ENCODE measurements around the gene SLC16A1.

DNA sequence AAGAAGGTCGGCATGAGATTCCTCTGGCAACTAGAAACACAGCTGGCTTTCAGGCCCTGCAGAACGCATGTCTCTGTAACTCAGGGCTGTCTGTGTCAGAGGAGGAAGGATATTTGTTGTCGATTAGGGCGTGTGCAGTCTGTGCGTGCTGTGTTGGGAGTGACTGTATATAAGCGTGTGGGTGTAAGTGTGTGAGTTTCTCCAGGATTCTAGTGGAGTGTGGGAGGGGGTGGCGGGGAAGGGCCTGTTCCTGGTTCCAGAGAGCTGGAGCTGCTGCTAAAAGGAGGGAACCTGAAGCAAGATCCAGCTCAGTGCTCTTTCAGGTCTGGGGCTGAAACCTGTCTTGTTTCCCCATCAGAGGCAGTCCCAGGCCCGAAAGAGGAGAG, 74.3 kb downstream of the SLC16A1 start:
- TF ChIP-seq, protein P1, sequence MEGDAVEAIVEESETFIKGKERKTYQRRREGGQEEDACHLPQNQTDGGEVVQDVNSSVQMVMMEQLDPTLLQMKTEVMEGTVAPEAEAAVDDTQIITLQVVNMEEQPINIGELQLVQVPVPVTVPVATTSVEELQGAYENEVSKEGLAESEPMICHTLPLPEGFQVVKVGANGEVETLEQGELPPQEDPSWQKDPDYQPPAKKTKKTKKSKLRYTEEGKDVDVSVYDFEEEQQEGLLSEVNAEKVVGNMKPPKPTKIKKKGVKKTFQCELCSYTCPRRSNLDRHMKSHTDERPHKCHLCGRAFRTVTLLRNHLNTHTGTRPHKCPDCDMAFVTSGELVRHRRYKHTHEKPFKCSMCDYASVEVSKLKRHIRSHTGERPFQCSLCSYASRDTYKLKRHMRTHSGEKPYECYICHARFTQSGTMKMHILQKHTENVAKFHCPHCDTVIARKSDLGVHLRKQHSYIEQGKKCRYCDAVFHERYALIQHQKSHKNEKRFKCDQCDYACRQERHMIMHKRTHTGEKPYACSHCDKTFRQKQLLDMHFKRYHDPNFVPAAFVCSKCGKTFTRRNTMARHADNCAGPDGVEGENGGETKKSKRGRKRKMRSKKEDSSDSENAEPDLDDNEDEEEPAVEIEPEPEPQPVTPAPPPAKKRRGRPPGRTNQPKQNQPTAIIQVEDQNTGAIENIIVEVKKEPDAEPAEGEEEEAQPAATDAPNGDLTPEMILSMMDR (IDR thresholded peaks at IDR 0.05; ENCODE audit: insufficient read depth, low read length) = no peak
- TF ChIP-seq, protein P2, sequence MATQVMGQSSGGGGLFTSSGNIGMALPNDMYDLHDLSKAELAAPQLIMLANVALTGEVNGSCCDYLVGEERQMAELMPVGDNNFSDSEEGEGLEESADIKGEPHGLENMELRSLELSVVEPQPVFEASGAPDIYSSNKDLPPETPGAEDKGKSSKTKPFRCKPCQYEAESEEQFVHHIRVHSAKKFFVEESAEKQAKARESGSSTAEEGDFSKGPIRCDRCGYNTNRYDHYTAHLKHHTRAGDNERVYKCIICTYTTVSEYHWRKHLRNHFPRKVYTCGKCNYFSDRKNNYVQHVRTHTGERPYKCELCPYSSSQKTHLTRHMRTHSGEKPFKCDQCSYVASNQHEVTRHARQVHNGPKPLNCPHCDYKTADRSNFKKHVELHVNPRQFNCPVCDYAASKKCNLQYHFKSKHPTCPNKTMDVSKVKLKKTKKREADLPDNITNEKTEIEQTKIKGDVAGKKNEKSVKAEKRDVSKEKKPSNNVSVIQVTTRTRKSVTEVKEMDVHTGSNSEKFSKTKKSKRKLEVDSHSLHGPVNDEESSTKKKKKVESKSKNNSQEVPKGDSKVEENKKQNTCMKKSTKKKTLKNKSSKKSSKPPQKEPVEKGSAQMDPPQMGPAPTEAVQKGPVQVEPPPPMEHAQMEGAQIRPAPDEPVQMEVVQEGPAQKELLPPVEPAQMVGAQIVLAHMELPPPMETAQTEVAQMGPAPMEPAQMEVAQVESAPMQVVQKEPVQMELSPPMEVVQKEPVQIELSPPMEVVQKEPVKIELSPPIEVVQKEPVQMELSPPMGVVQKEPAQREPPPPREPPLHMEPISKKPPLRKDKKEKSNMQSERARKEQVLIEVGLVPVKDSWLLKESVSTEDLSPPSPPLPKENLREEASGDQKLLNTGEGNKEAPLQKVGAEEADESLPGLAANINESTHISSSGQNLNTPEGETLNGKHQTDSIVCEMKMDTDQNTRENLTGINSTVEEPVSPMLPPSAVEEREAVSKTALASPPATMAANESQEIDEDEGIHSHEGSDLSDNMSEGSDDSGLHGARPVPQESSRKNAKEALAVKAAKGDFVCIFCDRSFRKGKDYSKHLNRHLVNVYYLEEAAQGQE (IDR thresholded peaks at IDR 0.05; ENCODE audit: insufficient replicate concordance, low read depth) = no peak
